ENCODE results near the gene IMPDH2.
A peak's percentile ranks its signal among the peaks of the same experiment; 100 is the strongest.

Gene IMPDH2

DNA sequence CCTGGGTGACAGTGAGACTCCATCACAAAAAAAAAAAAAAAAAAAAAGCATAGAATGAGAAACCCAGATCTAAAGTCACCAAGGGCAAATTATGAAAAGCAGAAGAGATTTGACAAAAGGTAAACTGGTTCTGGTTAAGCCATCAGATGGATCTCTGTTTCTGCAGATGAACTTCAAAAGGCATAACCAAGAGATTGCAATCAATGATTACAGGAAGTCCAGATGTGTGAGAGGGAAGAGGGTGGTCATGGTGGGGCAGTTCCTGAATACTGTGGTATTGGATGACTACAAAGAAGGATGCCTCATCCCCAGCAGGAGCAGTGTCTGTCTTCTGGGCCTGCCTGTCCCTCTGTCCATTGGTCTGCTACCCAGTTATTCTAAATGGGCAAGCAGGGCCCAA is 35.4 kb downstream of the IMPDH2 start:
- Histone ChIP-seq H3K9me3 (replicated peaks in 1 of 2; ENCODE audit: control insufficient read depth in 2 of 2, insufficient read depth in 1 of 2, low read depth in 1 of 2, low read length in 2 of 2) (no peaks in the 10 kb centered on the region), H2BK12ac (ENCODE audit: low read length) (no peak overlapping the region), H3K27ac (replicated peaks; ENCODE audit: low read length) (no peak overlapping the region), H3K4ac (ENCODE audit: low read length) (no peak overlapping the region), H4K91ac (ENCODE audit: low read depth, low read length, poor library complexity) (no peak overlapping the region), H3K79me1 (ENCODE audit: low read depth, low read length) (peaks cover 10% of the 10 kb centered on the region), H2AFZ (ENCODE audit: low read length) (no peak overlapping the region), H3K36me3 (replicated peaks in 1 of 2; ENCODE audit: control insufficient read depth in 2 of 2, insufficient read depth in 2 of 2, low read length in 2 of 2) (peaks cover 2 to 28% of the 10 kb centered on the region in 2 donors), H3K4me1 (ENCODE audit: control insufficient read depth in 2 of 2, insufficient read depth in 1 of 2, low read depth in 1 of 2, low read length in 2 of 2) (peaks cover 24 to 41% of the 10 kb centered on the region in 2 donors), H3K9ac (ENCODE audit: low read depth, low read length, poor library complexity) (no peak overlapping the region), H3K14ac (ENCODE audit: low read length) (no peak overlapping the region), H2BK5ac (ENCODE audit: low read length) (no peak overlapping the region), H2AK5ac (ENCODE audit: low read depth, low read length) (no peak overlapping the region), H2BK120ac (ENCODE audit: low read depth, low read length) (no peak overlapping the region), H3K23ac (ENCODE audit: low read depth, low read length, poor library complexity) (no peak overlapping the region), H4K8ac (ENCODE audit: low read depth, low read length) (no peak overlapping the region), H3K18ac (ENCODE audit: low read length) (no peak overlapping the region), H3K4me2 (ENCODE audit: insufficient read depth, low read length, poor library complexity, severe bottlenecking) (no peak overlapping the region), H2BK15ac (ENCODE audit: low read length) (no peak overlapping the region), H3K4me3 (ENCODE audit: low read length in 2 of 2) (no peak overlapping the region), H3K27me3 (ENCODE audit: control insufficient read depth in 3 of 3, insufficient read depth in 3 of 3, low read depth in 1 of 3, low read length in 3 of 3) (no peaks in the 10 kb centered on the region)
- no peak for DNase-seq (ENCODE audit: low spot score)

DNA sequence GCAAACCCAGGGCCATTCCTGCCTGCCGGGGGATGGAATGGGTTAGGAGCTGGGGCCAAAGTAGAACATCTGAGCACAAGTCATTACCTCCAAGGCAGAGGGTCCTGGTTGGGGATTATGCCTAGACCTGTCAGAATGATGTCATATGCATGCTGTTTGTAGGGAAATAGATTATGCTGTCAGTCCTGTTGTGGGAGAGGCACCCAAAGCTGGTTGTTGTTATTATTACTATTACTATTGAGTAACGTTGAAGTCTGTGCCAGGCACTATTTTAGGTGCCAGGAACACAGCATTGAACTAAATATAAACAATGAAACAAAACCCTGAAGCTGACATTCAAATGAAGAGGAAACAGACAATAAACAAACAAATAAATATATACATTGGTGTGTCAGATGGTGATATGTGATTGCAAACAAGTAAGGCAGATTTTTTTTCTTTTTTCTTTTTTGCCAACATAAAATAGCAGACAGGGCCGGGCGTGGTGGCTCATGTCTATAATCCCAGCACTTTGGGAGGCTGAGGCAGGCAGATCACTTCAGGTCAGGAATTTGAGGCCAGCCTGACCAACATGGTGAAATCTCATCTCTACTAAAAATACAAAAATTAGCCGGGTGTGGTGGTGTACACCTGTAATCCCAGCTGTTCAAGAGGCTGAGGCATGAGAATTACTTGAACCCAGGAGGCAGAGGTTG is 37.2 kb downstream of the IMPDH2 start:
- Histone ChIP-seq H3K23ac (ENCODE audit: low read depth, low read length, poor library complexity) (no peak overlapping the region), H3K4me2 (ENCODE audit: insufficient read depth, low read length, poor library complexity, severe bottlenecking) (peak overlapping the region; percentile 19), H2AFZ (ENCODE audit: low read length) (no peak overlapping the region), H3K9me3 (replicated peaks in 1 of 2; ENCODE audit: control insufficient read depth in 2 of 2, insufficient read depth in 1 of 2, low read depth in 1 of 2, low read length in 2 of 2) (no peaks in the 10 kb centered on the region), H3K18ac (ENCODE audit: low read length) (no peak overlapping the region), H2BK12ac (ENCODE audit: low read length) (no peak overlapping the region), H4K91ac (ENCODE audit: low read depth, low read length, poor library complexity) (no peak overlapping the region), H3K14ac (ENCODE audit: low read length) (no peak overlapping the region), H3K9ac (ENCODE audit: low read depth, low read length, poor library complexity) (peak overlapping the region; percentile 55), H3K27me3 (ENCODE audit: control insufficient read depth in 3 of 3, insufficient read depth in 3 of 3, low read depth in 1 of 3, low read length in 3 of 3) (no peaks in the 10 kb centered on the region), H2BK120ac (ENCODE audit: low read depth, low read length) (no peak overlapping the region), H3K27ac (replicated peaks; ENCODE audit: low read length) (no peak overlapping the region), H3K36me3 (replicated peaks in 1 of 2; ENCODE audit: control insufficient read depth in 2 of 2, insufficient read depth in 2 of 2, low read length in 2 of 2) (peaks cover 2 to 26% of the 10 kb centered on the region in 2 donors), H4K8ac (ENCODE audit: low read depth, low read length) (no peak overlapping the region), H2BK5ac (ENCODE audit: low read length) (no peak overlapping the region), H3K4ac (ENCODE audit: low read length) (no peak overlapping the region), H3K4me1 (ENCODE audit: control insufficient read depth in 2 of 2, insufficient read depth in 1 of 2, low read depth in 1 of 2, low read length in 2 of 2) (peaks cover 13 to 23% of the 10 kb centered on the region in 2 donors), H2BK15ac (ENCODE audit: low read length) (no peak overlapping the region), H3K79me1 (ENCODE audit: low read depth, low read length) (peaks cover 10% of the 10 kb centered on the region), H2AK5ac (ENCODE audit: low read depth, low read length) (peak overlapping the region; percentile 10), H3K4me3 (ENCODE audit: low read length in 2 of 2) (no peak overlapping the region)
- DNase-seq (ENCODE audit: low spot score), result no peak
- no CpG with 5 or more reads among the region's 5 CpGs for WGBS, 2 donors (ENCODE audit: extremely low coverage in 2 of 2, insufficient read length in 2 of 2, insufficient replicate concordance in 1 of 2)

DNA sequence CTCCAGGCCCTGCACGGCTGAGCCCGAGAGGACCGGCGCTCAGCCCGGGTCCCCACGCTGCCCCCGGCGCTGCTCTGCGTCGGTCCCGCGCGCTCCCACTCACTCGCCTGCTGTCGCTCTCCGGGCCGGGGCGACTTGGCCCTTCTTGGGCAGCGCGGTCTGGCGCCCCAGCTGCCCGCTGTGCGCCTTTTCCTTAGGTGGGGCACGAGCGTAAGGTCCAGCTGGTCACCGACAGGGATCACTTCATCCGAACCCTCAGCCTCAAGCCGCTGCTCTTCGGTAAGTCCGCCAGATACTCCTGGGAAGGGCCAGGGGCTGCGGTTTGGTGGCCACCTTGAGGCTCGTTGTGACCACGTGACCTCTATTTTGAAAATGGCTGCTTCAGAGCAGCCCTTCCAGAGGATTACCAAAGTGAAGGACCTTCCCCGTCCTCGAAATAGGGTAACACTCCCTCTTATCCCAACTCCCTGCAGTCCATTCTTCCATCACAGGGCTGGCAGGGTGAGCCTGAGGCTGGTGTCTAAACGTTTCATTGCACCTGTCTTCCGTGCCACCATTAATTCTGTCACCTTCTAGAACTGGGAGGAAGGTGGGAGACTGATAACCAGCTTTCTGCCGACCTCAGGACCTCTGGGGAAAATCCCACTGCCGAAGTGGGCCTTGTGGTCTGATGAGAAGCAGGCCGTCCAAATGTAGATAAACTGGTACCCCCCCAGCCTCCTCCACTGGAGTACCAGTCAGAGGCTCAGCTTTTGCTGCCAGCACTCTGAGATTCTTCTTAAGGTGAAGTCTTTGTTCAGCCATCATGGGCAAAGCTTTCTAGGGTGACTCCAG is 38.3 kb downstream of the IMPDH2 start:
- no peaks in the 10 kb centered on the region for H3K27me3 ChIP-seq (ENCODE audit: control insufficient read depth in 3 of 3, insufficient read depth in 3 of 3, low read depth in 1 of 3, low read length in 3 of 3)
- DNase-seq (ENCODE audit: low spot score), result no peak

More for the DNA sequence above, 38.3 kb downstream of the IMPDH2 start:
- peak overlapping the region; percentile 97 for H3K18ac ChIP-seq (ENCODE audit: low read length)
- no CpG with 5 or more reads among the region's 40 CpGs for WGBS, 2 donors (ENCODE audit: extremely low coverage in 2 of 2, insufficient read length in 2 of 2, insufficient replicate concordance in 1 of 2)
- H2AFZ ChIP-seq (ENCODE audit: low read length), result peak overlapping the region; percentile 93
- H3K4me2 ChIP-seq (ENCODE audit: insufficient read depth, low read length, poor library complexity, severe bottlenecking), result peak overlapping the region; percentile 93
- H3K4me1 ChIP-seq (ENCODE audit: control insufficient read depth in 2 of 2, insufficient read depth in 1 of 2, low read depth in 1 of 2, low read length in 2 of 2), result peaks cover 13 to 19% of the 10 kb centered on the region in 2 donors
- H3K36me3 ChIP-seq (replicated peaks in 1 of 2; ENCODE audit: control insufficient read depth in 2 of 2, insufficient read depth in 2 of 2, low read length in 2 of 2), result peaks cover 4 to 25% of the 10 kb centered on the region in 2 donors
- H2AK5ac ChIP-seq (ENCODE audit: low read depth, low read length), result peak overlapping the region; percentile 83
- no peak overlapping the region for H4K91ac ChIP-seq (ENCODE audit: low read depth, low read length, poor library complexity)
- H3K27ac ChIP-seq (replicated peaks; ENCODE audit: low read length), result peak overlapping the region; percentile 93
- H3K23ac ChIP-seq (ENCODE audit: low read depth, low read length, poor library complexity), result peak overlapping the region; percentile 97
- no peak overlapping the region for H2BK12ac ChIP-seq (ENCODE audit: low read length)
- H4K8ac ChIP-seq (ENCODE audit: low read depth, low read length), result no peak overlapping the region
- peak overlapping the region; percentile 91 for H2BK5ac ChIP-seq (ENCODE audit: low read length)
- H3K14ac ChIP-seq (ENCODE audit: low read length), result peak overlapping the region; percentile 97
- peaks cover 10% of the 10 kb centered on the region for H3K79me1 ChIP-seq (ENCODE audit: low read depth, low read length)
- peak overlapping the region; percentile 81 for H2BK15ac ChIP-seq (ENCODE audit: low read length)
- peak overlapping the region; percentile 99 for H3K9ac ChIP-seq (ENCODE audit: low read depth, low read length, poor library complexity)
- peak overlapping the region; percentile 20 for H2BK120ac ChIP-seq (ENCODE audit: low read depth, low read length)
- H3K4ac ChIP-seq (ENCODE audit: low read length), result peak overlapping the region; percentile 97
- peak overlapping the region; percentile 64 to 99 for H3K4me3 ChIP-seq (ENCODE audit: low read length in 2 of 2)
- no peaks in the 10 kb centered on the region for H3K9me3 ChIP-seq (replicated peaks in 1 of 2; ENCODE audit: control insufficient read depth in 2 of 2, insufficient read depth in 1 of 2, low read depth in 1 of 2, low read length in 2 of 2)

Measured in neuronal stem cell (in vitro differentiated cells).